ENCODE measurements around the gene HNRNPL. TPM values are rescaled to one million over a fixed set of nuclear protein-coding genes. Genes with fewer than 3 reads are reported as not detected.
A peak's percentile ranks its signal among the peaks of the same experiment; 100 is the strongest.

The HNRNPL gene
- total and polyA plus RNA-seq, 2 of the 8 experiments (the other 6 are each of a cell fraction or from before 2014, with no cell fraction given) = 404 to 779 TPM

GRCh38 chr19:38869836-38870607 is 20.2 kb upstream of the HNRNPL start (continued):
- TF ChIP-seq ATF3 (IDR thresholded peaks at IDR 0.05; ENCODE audit: insufficient read depth, low read depth, low read length) = no peak
- peak; percentile 95 to 100 for TF ChIP-seq HDAC2 (IDR thresholded peaks at IDR 0.05; ENCODE audit: borderline replicate concordance in 1 of 2, low read depth in 2 of 2, low read length in 2 of 2)
- no peak for TF ChIP-seq SP2 (IDR thresholded peaks at IDR 0.05; ENCODE audit: low read length)
- no peak for TF ChIP-seq FOSL1 (IDR thresholded peaks at IDR 0.05; ENCODE audit: insufficient read depth, low read depth, low read length)
- no peak for TF ChIP-seq RFX5 (IDR thresholded peaks at IDR 0.05; ENCODE audit: borderline replicate concordance, low read depth, low read length)
- TF ChIP-seq E2F6 (IDR thresholded peaks at IDR 0.05) = peak; percentile 39; the same call in 1 of the 2 replicates
- peak in 1 of 2 experiments; percentile 66; a peak in 1 of 4 replicates for TF ChIP-seq SIN3A (conservative IDR thresholded peaks at IDR 0.05 in 1 of 2, IDR thresholded peaks at IDR 0.05 in 1 of 2; ENCODE audit: low read depth in 1 of 2, low read length in 2 of 2)
- TF ChIP-seq MAFK (IDR thresholded peaks at IDR 0.05; ENCODE audit: low read depth, low read length) = no peak
- no peak for TF ChIP-seq JUN (IDR thresholded peaks at IDR 0.05; ENCODE audit: low read depth, low read length)
- no peak for TF ChIP-seq CEBPB (IDR thresholded peaks at IDR 0.05; ENCODE audit: low read depth, low read length)
- no peak for TF ChIP-seq SIRT6 (IDR thresholded peaks at IDR 0.05; ENCODE audit: low read length)
- TF ChIP-seq CREB1 (IDR thresholded peaks at IDR 0.05) = peak; percentile 56; the same call in 1 of the 2 replicates
- 0 out of 2 replicates have a peak, but pooled peaks have one; percentile 31 for TF ChIP-seq YY1 (IDR thresholded peaks at IDR 0.05; ENCODE audit: low read depth, low read length)
- no peak for TF ChIP-seq SP4 (IDR thresholded peaks at IDR 0.05; ENCODE audit: low read length)
- TF ChIP-seq CTBP2 (IDR thresholded peaks at IDR 0.05; ENCODE audit: borderline replicate concordance, insufficient read depth, insufficient read length, low read length) = peak; percentile 55
- TF ChIP-seq USF2 (IDR thresholded peaks at IDR 0.05; ENCODE audit: low read length) = no peak
- peak; percentile 22 to 57 for TF ChIP-seq RAD21 (IDR thresholded peaks at IDR 0.05 in 1 of 2, conservative IDR thresholded peaks at IDR 0.05 in 1 of 2; ENCODE audit: low read depth in 2 of 2, low read length in 2 of 2)
- TF ChIP-seq TEAD4 (IDR thresholded peaks at IDR 0.05; ENCODE audit: low read depth, low read length) = no peak
- no peak for TF ChIP-seq CBX8 (IDR thresholded peaks at IDR 0.05; ENCODE audit: borderline replicate concordance, low read depth, low read length)
- peak; percentile 84 for TF ChIP-seq MAX (IDR thresholded peaks at IDR 0.05)

All from H1 (cell line).